HepG2 (cell line): ENCODE measurements around the gene IGFBP5. TPM values are rescaled to one million over a fixed set of nuclear protein-coding genes. Genes with fewer than 3 reads are reported as not detected.

Experiments
- CCDC6 ChIP-seq: sonication (generic); formaldehyde crosslinking; IDR thresholded peaks from 2 replicates; pipeline ENCODE4 v1.8.1; 2022; ENCODE audit warnings: mild to moderate bottlenecking, missing genetic modification reagents, moderate library complexity
- DNMT1 ChIP-seq: sonication (generic); formaldehyde crosslinking; IDR thresholded peaks from 2 replicates; pipeline ENCODE4 v1.5.1; 2020; ENCODE audit warnings: mild to moderate bottlenecking, missing genetic modification reagents
- HDAC6 ChIP-seq: fragments of 200-600 bp; sonication (generic); IDR thresholded peaks from 2 replicates; pipeline ENCODE4 v1.7.0; 2017; ENCODE audit warnings: mild to moderate bottlenecking, antibody characterized with exemption, low read length, low read depth
- MEF2D ChIP-seq: sonication (generic); formaldehyde crosslinking; IDR thresholded peaks from 2 replicates; pipeline ENCODE4 v1.5.1; 2020; ENCODE audit warnings: mild to moderate bottlenecking, missing genetic modification reagents
- ZEB1 ChIP-seq: IDR thresholded peaks from 2 replicates; pipeline ENCODE4 v1.6.1; 2012; ENCODE audit warnings: mild to moderate bottlenecking, low read depth, inconsistent platforms; ENCODE audit not compliant: insufficient replicate concordance
- ZNF292 ChIP-seq: sonication (generic); formaldehyde crosslinking; IDR thresholded peaks from 2 replicates; pipeline ENCODE4 v1.8.1; 2022; ENCODE audit warnings: mild to moderate bottlenecking, low read depth, missing genetic modification reagents, borderline replicate concordance
- ZNF883 ChIP-seq: sonication (generic); formaldehyde crosslinking; IDR thresholded peaks from 2 replicates; pipeline ENCODE4 v1.5.1; 2020; ENCODE audit warnings: mild to moderate bottlenecking, missing genetic modification reagents; ENCODE audit errors: not compliant biosample characterization
- polyA plus RNA-seq, 8 experiments: library from polyadenylated mRNA; depleted of rRNA in 3 of 8; stranded (reverse) in 7 of 8; unstranded in 1 of 8; fragments of >200 nt; fragmentation: Illumina TruSeq in 4 of 8; extraction: Trizol in 4 of 8; gene quantifications; 2 replicates each; pipeline versions ENCODE4 v1.2.1 to v1.2.3, GENCODE V29; 2011 to 2016; ENCODE audit warnings: low read depth in 4 of 8, missing spikeins in 1 of 8, mixed read lengths in 1 of 8; ENCODE audit not compliant: insufficient read depth in 1 of 8
- total RNA-seq, 5 experiments: library from RNA; depleted of rRNA; stranded (reverse); fragments of >200 nt; fragmentation: Illumina TruSeq; extraction: Trizol; gene quantifications; 2 replicates each; pipeline ENCODE4 v1.2.3, GENCODE V29; 2016; ENCODE audit warnings: low read depth in 1 of 5
- TF ChIP-seq, protein P1 (sequence below): sonication (generic); formaldehyde crosslinking; IDR thresholded peaks from 2 replicates; pipeline ENCODE4 v1.9.0; 2021; ENCODE audit warnings: mild to moderate bottlenecking, missing genetic modification reagents
- TF ChIP-seq, protein P2 (sequence below): sonication (generic); formaldehyde crosslinking; IDR thresholded peaks from 2 replicates; pipeline ENCODE4 v1.5.0; 2020; ENCODE audit warnings: mild to moderate bottlenecking, missing genetic modification reagents
- TF ChIP-seq, protein P3 (sequence below): sonication (generic); formaldehyde crosslinking; IDR thresholded peaks from 2 replicates; pipeline ENCODE4 v1.8.1; 2023; ENCODE audit warnings: missing genetic modification reagents, inconsistent platforms, borderline replicate concordance
- TF ChIP-seq, protein P4 (sequence below): IDR thresholded peaks from 2 replicates; pipeline ENCODE4 v1.6.1; 2012; ENCODE audit warnings: inconsistent platforms
- TF ChIP-seq, protein P5 (sequence below): sonication (generic); formaldehyde crosslinking; IDR thresholded peaks from 2 replicates; pipeline ENCODE4 v1.4.0; 2020; ENCODE audit warnings: missing genetic modification reagents, borderline replicate concordance

IGFBP5 gene
- total and polyA plus RNA-seq, 2 of the 13 experiments (the other 11 are each of a cell fraction or from before 2014, with no cell fraction given): 0.15 TPM; not detected in 1

DNA sequence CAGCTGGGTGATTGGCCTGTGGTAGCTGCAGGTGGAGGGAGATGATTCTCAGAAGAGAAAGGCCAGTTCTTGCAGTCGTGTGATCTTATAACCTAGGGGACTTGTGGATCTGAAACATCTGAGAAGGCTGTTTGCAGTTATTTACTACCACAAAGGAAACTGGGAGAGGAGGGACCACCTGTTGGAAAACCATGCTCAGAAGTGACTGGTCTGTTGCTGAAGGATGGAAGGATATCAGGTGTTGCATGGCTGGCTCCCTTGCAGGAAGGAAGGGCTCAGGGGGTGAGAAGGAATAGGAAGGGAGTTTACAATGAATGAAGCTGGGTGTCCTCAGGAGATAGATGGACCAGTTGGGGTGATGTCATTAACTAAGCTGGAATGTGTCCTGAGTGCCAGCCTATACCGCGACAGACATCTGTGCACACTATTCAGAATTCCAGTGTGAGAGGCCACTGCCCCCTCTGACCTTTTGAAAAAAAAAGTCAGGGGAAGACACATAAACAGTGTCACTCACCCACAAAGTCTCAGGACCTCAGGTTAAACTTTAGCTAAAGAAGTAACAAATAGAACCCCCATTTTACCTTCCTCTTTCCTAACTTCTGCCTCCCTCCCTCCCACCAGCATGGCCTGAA, 44.6 kb downstream of the IGFBP5 start (continued):
- TF ChIP-seq, protein P1, sequence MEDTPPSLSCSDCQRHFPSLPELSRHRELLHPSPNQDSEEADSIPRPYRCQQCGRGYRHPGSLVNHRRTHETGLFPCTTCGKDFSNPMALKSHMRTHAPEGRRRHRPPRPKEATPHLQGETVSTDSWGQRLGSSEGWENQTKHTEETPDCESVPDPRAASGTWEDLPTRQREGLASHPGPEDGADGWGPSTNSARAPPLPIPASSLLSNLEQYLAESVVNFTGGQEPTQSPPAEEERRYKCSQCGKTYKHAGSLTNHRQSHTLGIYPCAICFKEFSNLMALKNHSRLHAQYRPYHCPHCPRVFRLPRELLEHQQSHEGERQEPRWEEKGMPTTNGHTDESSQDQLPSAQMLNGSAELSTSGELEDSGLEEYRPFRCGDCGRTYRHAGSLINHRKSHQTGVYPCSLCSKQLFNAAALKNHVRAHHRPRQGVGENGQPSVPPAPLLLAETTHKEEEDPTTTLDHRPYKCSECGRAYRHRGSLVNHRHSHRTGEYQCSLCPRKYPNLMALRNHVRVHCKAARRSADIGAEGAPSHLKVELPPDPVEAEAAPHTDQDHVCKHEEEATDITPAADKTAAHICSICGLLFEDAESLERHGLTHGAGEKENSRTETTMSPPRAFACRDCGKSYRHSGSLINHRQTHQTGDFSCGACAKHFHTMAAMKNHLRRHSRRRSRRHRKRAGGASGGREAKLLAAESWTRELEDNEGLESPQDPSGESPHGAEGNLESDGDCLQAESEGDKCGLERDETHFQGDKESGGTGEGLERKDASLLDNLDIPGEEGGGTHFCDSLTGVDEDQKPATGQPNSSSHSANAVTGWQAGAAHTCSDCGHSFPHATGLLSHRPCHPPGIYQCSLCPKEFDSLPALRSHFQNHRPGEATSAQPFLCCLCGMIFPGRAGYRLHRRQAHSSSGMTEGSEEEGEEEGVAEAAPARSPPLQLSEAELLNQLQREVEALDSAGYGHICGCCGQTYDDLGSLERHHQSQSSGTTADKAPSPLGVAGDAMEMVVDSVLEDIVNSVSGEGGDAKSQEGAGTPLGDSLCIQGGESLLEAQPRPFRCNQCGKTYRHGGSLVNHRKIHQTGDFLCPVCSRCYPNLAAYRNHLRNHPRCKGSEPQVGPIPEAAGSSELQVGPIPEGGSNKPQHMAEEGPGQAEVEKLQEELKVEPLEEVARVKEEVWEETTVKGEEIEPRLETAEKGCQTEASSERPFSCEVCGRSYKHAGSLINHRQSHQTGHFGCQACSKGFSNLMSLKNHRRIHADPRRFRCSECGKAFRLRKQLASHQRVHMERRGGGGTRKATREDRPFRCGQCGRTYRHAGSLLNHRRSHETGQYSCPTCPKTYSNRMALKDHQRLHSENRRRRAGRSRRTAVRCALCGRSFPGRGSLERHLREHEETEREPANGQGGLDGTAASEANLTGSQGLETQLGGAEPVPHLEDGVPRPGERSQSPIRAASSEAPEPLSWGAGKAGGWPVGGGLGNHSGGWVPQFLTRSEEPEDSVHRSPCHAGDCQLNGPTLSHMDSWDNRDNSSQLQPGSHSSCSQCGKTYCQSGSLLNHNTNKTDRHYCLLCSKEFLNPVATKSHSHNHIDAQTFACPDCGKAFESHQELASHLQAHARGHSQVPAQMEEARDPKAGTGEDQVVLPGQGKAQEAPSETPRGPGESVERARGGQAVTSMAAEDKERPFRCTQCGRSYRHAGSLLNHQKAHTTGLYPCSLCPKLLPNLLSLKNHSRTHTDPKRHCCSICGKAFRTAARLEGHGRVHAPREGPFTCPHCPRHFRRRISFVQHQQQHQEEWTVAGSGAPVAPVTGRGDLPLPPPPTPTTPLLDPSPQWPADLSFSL (CRISPR knock-in tag): no peak
- TF ChIP-seq CCDC6 (CRISPR knock-in tag): no peak
- TF ChIP-seq, protein P2, sequence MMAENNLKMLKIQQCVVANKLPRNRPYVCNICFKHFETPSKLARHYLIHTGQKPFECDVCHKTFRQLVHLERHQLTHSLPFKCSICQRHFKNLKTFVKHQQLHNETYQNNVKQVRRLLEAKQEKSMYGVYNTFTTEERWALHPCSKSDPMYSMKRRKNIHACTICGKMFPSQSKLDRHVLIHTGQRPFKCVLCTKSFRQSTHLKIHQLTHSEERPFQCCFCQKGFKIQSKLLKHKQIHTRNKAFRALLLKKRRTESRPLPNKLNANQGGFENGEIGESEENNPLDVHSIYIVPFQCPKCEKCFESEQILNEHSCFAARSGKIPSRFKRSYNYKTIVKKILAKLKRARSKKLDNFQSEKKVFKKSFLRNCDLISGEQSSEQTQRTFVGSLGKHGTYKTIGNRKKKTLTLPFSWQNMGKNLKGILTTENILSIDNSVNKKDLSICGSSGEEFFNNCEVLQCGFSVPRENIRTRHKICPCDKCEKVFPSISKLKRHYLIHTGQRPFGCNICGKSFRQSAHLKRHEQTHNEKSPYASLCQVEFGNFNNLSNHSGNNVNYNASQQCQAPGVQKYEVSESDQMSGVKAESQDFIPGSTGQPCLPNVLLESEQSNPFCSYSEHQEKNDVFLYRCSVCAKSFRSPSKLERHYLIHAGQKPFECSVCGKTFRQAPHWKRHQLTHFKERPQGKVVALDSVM (CRISPR knock-in tag): no peak
- TF ChIP-seq, protein P3, sequence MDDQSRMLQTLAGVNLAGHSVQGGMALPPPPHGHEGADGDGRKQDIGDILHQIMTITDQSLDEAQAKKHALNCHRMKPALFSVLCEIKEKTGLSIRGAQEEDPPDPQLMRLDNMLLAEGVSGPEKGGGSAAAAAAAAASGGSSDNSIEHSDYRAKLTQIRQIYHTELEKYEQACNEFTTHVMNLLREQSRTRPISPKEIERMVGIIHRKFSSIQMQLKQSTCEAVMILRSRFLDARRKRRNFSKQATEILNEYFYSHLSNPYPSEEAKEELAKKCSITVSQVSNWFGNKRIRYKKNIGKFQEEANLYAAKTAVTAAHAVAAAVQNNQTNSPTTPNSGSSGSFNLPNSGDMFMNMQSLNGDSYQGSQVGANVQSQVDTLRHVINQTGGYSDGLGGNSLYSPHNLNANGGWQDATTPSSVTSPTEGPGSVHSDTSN (CRISPR knock-in tag): no peak
- no peak for TF ChIP-seq MEF2D (CRISPR knock-in tag)
- TF ChIP-seq HDAC6: no peak
- no peak for TF ChIP-seq ZNF883 (CRISPR knock-in tag)
- TF ChIP-seq ZNF292 (CRISPR knock-in tag): peak; percentile 30; the same call in 1 of the 2 replicates
- no peak for TF ChIP-seq ZEB1
- TF ChIP-seq, protein P4, sequence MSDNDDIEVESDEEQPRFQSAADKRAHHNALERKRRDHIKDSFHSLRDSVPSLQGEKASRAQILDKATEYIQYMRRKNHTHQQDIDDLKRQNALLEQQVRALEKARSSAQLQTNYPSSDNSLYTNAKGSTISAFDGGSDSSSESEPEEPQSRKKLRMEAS: 0 out of 2 replicates have a peak, but pooled peaks have one; percentile 4
- TF ChIP-seq DNMT1 (CRISPR knock-in tag): no peak
- TF ChIP-seq, protein P5, sequence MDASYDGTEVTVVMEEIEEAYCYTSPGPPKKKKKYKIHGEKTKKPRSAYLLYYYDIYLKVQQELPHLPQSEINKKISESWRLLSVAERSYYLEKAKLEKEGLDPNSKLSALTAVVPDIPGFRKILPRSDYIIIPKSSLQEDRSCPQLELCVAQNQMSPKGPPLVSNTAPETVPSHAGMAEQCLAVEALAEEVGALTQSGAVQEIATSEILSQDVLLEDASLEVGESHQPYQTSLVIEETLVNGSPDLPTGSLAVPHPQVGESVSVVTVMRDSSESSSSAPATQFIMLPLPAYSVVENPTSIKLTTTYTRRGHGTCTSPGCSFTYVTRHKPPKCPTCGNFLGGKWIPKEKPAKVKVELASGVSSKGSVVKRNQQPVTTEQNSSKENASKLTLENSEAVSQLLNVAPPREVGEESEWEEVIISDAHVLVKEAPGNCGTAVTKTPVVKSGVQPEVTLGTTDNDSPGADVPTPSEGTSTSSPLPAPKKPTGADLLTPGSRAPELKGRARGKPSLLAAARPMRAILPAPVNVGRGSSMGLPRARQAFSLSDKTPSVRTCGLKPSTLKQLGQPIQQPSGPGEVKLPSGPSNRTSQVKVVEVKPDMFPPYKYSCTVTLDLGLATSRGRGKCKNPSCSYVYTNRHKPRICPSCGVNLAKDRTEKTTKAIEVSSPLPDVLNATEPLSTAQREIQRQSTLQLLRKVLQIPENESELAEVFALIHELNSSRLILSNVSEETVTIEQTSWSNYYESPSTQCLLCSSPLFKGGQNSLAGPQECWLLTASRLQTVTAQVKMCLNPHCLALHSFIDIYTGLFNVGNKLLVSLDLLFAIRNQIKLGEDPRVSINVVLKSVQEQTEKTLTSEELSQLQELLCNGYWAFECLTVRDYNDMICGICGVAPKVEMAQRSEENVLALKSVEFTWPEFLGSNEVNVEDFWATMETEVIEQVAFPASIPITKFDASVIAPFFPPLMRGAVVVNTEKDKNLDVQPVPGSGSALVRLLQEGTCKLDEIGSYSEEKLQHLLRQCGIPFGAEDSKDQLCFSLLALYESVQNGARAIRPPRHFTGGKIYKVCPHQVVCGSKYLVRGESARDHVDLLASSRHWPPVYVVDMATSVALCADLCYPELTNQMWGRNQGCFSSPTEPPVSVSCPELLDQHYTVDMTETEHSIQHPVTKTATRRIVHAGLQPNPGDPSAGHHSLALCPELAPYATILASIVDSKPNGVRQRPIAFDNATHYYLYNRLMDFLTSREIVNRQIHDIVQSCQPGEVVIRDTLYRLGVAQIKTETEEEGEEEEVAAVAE (CRISPR knock-in tag): no peak
